ENCODE results near the gene CYTH1. TPM values are rescaled to one million over a fixed set of nuclear protein-coding genes. Genes with fewer than 3 reads are reported as not detected.

The CYTH1 gene
- total and polyA plus RNA-seq, 8 donors, result 18.3 to 34.4 (median 23.5) TPM

- Histone ChIP-seq H3K36me3 (no peaks in the 10 kb centered on the region), H3K27ac (no peak overlapping the region), H3K4me1 (no peaks in the 10 kb centered on the region), H3K4me3 (no peak overlapping the region), H3K27me3 (no peaks in the 10 kb centered on the region), H3K9me3 (no peaks in the 10 kb centered on the region)
- intact Hi-C loops (cut with DNase I), result no loop called here
- TF ChIP-seq CTCF (IDR thresholded peaks at IDR 0.05), result no peak
- no peak for ATAC-seq
- DNase-seq, result peak in 1 of 6 donors; percentile 30
- FAIRE-seq, result no peak
- WGBS, 2 donors, result 89 to 92% methylated on average over 30 of the region's 30 CpGs
Observed at GRCh38 chr17:78667741-78668640, 114.1 kb downstream of the CYTH1 start.

- FAIRE-seq, result no peak
- H3K27me3 ChIP-seq, result no peaks in the 10 kb centered on the region
Observed at GRCh38 chr17:78667091-78667490, 115.0 kb downstream of the CYTH1 start.

GRCh38 chr17:78665952-78666920 is 115.8 kb downstream of the CYTH1 start:
- TF ChIP-seq CTCF (IDR thresholded peaks at IDR 0.05), result no peak
- H3K27me3 ChIP-seq, result no peaks in the 10 kb centered on the region
- peak overlapping the region in 2 of 4 donors; percentile 18 to 22 for H3K27ac ChIP-seq
- intact Hi-C loops (cut with DNase I), result no loop called here
- no peaks in the 10 kb centered on the region for H3K4me1 ChIP-seq
- DNase-seq (peak in 1 of 6 donors; percentile 50), ATAC-seq (peak in 3 of 4 donors; percentile 25 to 52 (median 49)), FAIRE-seq (no peak)
- no peaks in the 10 kb centered on the region for H3K9me3 ChIP-seq
- 54 to 62% methylated on average over 19 of the region's 19 CpGs for WGBS, 2 donors
- no peaks in the 10 kb centered on the region for H3K36me3 ChIP-seq
- H3K4me3 ChIP-seq, result no peak overlapping the region

More at GRCh38 chr17:78667091-78667490, 115.0 kb downstream of the CYTH1 start:
- ATAC-seq (no peak), DNase-seq (peak in 1 of 6 donors; percentile 29)
- Histone ChIP-seq H3K27ac (no peak overlapping the region), H3K36me3 (no peaks in the 10 kb centered on the region), H3K4me1 (no peaks in the 10 kb centered on the region), H3K9me3 (no peaks in the 10 kb centered on the region), H3K4me3 (no peak overlapping the region)
- TF ChIP-seq CTCF (IDR thresholded peaks at IDR 0.05), result no peak
- intact Hi-C loops (cut with DNase I), result no loop called here
- WGBS, 2 donors, result 87 to 90% methylated on average over 10 of the region's 10 CpGs

GRCh38 chr17:78665387-78665951 is 116.6 kb downstream of the CYTH1 start:
- ATAC-seq, result peak in 1 of 4 donors; percentile 13
- intact Hi-C loops (cut with DNase I), result no loop called here

More at GRCh38 chr17:78665387-78665951, 116.6 kb downstream of the CYTH1 start:
- Histone ChIP-seq H3K9me3 (no peaks in the 10 kb centered on the region), H3K4me3 (no peak overlapping the region), H3K27me3 (no peaks in the 10 kb centered on the region), H3K36me3 (no peaks in the 10 kb centered on the region), H3K27ac (peak overlapping the region in 2 of 4 donors; percentile 6 to 18), H3K4me1 (no peaks in the 10 kb centered on the region)
- peak in 1 of 6 donors; percentile 28 for DNase-seq
- WGBS, 2 donors, result 46 to 58% methylated on average over 15 of the region's 15 CpGs
- FAIRE-seq, result no peak
- no peak for TF ChIP-seq CTCF (IDR thresholded peaks at IDR 0.05)

All from pancreas (tissue), 10 donors.